ENCODE measurements around the gene RENBP.

DNA sequence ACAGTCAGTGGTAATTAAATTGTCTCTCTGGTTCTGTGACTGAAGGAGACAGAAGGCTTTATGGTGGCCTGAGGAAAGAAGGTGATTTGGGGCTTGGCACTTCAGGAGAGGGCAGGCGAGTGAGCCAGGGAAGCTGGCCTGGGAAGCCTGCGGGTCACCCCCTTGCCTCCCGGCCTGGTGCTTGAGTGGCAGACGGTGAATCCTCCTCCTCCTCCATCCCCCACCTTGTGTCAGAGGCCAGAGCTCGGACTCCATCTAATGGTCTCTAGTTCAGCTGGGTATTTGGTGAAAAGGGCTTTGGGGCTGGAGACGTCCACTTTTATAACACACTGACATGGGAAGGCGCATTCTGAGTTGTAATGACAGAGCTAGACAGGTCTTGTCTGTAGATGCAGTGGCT lies 36.8 kb upstream of the RENBP start:
- TF ChIP-seq ZNF785 (tag by site-specific recombination; IDR thresholded peaks at IDR 0.05) (no peak), ZNF433 (tag by site-specific recombination; IDR thresholded peaks at IDR 0.05; ENCODE audit: low read depth) (no peak), ZNF202 (tag by site-specific recombination; IDR thresholded peaks at IDR 0.05; ENCODE audit: borderline replicate concordance) (no peak), ZFP37 (tag by site-specific recombination; IDR thresholded peaks at IDR 0.05) (no peak)
- TF ChIP-seq, protein P1, sequence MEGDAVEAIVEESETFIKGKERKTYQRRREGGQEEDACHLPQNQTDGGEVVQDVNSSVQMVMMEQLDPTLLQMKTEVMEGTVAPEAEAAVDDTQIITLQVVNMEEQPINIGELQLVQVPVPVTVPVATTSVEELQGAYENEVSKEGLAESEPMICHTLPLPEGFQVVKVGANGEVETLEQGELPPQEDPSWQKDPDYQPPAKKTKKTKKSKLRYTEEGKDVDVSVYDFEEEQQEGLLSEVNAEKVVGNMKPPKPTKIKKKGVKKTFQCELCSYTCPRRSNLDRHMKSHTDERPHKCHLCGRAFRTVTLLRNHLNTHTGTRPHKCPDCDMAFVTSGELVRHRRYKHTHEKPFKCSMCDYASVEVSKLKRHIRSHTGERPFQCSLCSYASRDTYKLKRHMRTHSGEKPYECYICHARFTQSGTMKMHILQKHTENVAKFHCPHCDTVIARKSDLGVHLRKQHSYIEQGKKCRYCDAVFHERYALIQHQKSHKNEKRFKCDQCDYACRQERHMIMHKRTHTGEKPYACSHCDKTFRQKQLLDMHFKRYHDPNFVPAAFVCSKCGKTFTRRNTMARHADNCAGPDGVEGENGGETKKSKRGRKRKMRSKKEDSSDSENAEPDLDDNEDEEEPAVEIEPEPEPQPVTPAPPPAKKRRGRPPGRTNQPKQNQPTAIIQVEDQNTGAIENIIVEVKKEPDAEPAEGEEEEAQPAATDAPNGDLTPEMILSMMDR (tag by site-specific recombination; IDR thresholded peaks at IDR 0.05) = no peak
- TF ChIP-seq, protein P2, sequence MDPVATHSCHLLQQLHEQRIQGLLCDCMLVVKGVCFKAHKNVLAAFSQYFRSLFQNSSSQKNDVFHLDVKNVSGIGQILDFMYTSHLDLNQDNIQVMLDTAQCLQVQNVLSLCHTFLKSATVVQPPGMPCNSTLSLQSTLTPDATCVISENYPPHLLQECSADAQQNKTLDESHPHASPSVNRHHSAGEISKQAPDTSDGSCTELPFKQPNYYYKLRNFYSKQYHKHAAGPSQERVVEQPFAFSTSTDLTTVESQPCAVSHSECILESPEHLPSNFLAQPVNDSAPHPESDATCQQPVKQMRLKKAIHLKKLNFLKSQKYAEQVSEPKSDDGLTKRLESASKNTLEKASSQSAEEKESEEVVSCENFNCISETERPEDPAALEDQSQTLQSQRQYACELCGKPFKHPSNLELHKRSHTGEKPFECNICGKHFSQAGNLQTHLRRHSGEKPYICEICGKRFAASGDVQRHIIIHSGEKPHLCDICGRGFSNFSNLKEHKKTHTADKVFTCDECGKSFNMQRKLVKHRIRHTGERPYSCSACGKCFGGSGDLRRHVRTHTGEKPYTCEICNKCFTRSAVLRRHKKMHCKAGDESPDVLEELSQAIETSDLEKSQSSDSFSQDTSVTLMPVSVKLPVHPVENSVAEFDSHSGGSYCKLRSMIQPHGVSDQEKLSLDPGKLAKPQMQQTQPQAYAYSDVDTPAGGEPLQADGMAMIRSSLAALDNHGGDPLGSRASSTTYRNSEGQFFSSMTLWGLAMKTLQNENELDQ (tag by site-specific recombination; IDR thresholded peaks at IDR 0.05; ENCODE audit: low read depth) = no peak
